ENCODE measurements around the gene MNS1. TPM values are rescaled to one million over a fixed set of nuclear protein-coding genes. Genes with fewer than 3 reads are reported as not detected.

Gene MNS1
- total and polyA plus RNA-seq, 2 of the 13 experiments (the other 11 are each of a cell fraction or from before 2014, with no cell fraction given): 0.22 to 1.7 TPM

DNA sequence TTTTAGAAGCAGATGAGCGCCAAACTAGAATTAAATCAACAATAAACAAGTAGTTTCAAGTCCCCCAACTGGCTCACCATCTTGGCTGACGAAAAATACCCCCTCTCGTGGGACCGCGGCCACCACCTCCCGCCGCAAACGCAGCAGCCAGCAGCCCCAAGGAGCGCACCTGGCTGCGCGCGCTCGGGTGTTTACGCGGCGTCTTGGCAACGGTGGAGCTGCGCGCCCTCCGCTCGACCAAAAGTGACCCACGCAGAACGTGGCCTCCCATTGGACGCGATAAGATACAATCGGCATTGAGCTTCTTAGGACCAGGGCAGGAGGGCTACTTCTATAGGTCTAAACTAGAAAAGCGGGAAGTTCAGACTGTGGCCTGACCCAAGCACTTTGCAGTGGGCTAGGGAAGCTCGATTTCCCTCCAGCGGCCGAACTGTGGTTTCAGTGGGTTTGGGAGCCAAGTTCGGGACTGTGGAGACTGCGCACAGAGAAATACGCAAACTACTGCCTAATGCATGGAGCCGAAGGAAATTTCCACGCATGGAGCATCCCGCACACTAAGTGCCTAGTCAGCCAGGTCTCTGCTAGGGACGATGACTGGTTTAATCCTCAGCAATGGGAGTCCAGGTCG is at the start of gene MNS1 (continued):
- TF ChIP-seq, protein P1, sequence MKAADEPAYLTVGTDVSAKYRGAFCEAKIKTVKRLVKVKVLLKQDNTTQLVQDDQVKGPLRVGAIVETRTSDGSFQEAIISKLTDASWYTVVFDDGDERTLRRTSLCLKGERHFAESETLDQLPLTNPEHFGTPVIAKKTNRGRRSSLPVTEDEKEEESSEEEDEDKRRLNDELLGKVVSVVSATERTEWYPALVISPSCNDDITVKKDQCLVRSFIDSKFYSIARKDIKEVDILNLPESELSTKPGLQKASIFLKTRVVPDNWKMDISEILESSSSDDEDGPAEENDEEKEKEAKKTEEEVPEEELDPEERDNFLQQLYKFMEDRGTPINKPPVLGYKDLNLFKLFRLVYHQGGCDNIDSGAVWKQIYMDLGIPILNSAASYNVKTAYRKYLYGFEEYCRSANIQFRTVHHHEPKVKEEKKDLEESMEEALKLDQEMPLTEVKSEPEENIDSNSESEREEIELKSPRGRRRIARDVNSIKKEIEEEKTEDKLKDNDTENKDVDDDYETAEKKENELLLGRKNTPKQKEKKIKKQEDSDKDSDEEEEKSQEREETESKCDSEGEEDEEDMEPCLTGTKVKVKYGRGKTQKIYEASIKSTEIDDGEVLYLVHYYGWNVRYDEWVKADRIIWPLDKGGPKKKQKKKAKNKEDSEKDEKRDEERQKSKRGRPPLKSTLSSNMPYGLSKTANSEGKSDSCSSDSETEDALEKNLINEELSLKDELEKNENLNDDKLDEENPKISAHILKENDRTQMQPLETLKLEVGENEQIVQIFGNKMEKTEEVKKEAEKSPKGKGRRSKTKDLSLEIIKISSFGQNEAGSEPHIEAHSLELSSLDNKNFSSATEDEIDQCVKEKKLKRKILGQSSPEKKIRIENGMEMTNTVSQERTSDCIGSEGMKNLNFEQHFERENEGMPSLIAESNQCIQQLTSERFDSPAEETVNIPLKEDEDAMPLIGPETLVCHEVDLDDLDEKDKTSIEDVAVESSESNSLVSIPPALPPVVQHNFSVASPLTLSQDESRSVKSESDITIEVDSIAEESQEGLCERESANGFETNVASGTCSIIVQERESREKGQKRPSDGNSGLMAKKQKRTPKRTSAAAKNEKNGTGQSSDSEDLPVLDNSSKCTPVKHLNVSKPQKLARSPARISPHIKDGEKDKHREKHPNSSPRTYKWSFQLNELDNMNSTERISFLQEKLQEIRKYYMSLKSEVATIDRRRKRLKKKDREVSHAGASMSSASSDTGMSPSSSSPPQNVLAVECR (CRISPR knock-in tag; IDR thresholded peaks at IDR 0.05; ENCODE audit: borderline replicate concordance): peak; percentile 89; the same call in 1 of the 2 replicates
- TF ChIP-seq, protein P2, sequence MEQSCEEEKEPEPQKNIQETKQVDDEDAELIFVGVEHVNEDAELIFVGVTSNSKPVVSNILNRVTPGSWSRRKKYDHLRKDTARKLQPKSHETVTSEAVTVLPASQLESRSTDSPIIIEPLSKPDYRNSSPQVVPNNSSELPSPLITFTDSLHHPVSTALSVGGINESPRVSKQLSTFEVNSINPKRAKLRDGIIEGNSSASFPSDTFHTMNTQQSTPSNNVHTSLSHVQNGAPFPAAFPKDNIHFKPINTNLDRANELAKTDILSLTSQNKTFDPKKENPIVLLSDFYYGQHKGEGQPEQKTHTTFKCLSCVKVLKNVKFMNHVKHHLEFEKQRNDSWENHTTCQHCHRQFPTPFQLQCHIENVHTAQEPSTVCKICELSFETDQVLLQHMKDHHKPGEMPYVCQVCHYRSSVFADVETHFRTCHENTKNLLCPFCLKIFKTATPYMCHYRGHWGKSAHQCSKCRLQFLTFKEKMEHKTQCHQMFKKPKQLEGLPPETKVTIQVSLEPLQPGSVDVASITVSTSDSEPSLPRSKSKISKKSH (CRISPR knock-in tag; IDR thresholded peaks at IDR 0.05; ENCODE audit: borderline replicate concordance): 0 out of 2 replicates have a peak, but pooled peaks have one; percentile 39
- TF ChIP-seq PHF8 (CRISPR knock-in tag; IDR thresholded peaks at IDR 0.05) (0 out of 2 replicates have a peak, but pooled peaks have one; percentile 24), KMT2A (CRISPR knock-in tag; IDR thresholded peaks at IDR 0.05) (peak; percentile 49; the same call in 1 of the 2 replicates), SAP130 (CRISPR knock-in tag; IDR thresholded peaks at IDR 0.05; ENCODE audit: low read depth) (peak; percentile 92), ZBTB38 (CRISPR knock-in tag; IDR thresholded peaks at IDR 0.05) (peak; percentile 59; the same call in 1 of the 2 replicates), BORCS8-MEF2B (CRISPR knock-in tag; IDR thresholded peaks at IDR 0.05) (peak; percentile 81; the same call in 1 of the 2 replicates), REPIN1 (CRISPR knock-in tag; IDR thresholded peaks at IDR 0.05; ENCODE audit: borderline replicate concordance, low read depth) (peak; percentile 48; the same call in 1 of the 2 replicates), ATRX (CRISPR knock-in tag; IDR thresholded peaks at IDR 0.05; ENCODE audit: borderline replicate concordance) (no peak), NFE2 (CRISPR knock-in tag; IDR thresholded peaks at IDR 0.05) (no peak), TCF12 (IDR thresholded peaks at IDR 0.05) (no peak), TCF12 (CRISPR knock-in tag; IDR thresholded peaks at IDR 0.05) (no peak), ARID2 (CRISPR knock-in tag; IDR thresholded peaks at IDR 0.05; ENCODE audit: borderline replicate concordance) (no peak), ZNF652 (CRISPR knock-in tag; IDR thresholded peaks at IDR 0.05; ENCODE audit: borderline replicate concordance, low read depth) (no peak)
- TF ChIP-seq, protein P3, sequence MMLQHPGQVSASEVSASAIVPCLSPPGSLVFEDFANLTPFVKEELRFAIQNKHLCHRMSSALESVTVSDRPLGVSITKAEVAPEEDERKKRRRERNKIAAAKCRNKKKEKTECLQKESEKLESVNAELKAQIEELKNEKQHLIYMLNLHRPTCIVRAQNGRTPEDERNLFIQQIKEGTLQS (CRISPR knock-in tag; IDR thresholded peaks at IDR 0.05): no peak
- TF ChIP-seq, protein P4, sequence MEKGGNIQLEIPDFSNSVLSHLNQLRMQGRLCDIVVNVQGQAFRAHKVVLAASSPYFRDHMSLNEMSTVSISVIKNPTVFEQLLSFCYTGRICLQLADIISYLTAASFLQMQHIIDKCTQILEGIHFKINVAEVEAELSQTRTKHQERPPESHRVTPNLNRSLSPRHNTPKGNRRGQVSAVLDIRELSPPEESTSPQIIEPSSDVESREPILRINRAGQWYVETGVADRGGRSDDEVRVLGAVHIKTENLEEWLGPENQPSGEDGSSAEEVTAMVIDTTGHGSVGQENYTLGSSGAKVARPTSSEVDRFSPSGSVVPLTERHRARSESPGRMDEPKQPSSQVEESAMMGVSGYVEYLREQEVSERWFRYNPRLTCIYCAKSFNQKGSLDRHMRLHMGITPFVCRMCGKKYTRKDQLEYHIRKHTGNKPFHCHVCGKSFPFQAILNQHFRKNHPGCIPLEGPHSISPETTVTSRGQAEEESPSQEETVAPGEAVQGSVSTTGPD (CRISPR knock-in tag; IDR thresholded peaks at IDR 0.05): no peak
- TF ChIP-seq, protein P5, sequence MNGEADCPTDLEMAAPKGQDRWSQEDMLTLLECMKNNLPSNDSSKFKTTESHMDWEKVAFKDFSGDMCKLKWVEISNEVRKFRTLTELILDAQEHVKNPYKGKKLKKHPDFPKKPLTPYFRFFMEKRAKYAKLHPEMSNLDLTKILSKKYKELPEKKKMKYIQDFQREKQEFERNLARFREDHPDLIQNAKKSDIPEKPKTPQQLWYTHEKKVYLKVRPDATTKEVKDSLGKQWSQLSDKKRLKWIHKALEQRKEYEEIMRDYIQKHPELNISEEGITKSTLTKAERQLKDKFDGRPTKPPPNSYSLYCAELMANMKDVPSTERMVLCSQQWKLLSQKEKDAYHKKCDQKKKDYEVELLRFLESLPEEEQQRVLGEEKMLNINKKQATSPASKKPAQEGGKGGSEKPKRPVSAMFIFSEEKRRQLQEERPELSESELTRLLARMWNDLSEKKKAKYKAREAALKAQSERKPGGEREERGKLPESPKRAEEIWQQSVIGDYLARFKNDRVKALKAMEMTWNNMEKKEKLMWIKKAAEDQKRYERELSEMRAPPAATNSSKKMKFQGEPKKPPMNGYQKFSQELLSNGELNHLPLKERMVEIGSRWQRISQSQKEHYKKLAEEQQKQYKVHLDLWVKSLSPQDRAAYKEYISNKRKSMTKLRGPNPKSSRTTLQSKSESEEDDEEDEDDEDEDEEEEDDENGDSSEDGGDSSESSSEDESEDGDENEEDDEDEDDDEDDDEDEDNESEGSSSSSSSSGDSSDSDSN (CRISPR knock-in tag; IDR thresholded peaks at IDR 0.05): 0 out of 2 replicates have a peak, but pooled peaks have one; percentile 34
- TF ChIP-seq, protein P6, sequence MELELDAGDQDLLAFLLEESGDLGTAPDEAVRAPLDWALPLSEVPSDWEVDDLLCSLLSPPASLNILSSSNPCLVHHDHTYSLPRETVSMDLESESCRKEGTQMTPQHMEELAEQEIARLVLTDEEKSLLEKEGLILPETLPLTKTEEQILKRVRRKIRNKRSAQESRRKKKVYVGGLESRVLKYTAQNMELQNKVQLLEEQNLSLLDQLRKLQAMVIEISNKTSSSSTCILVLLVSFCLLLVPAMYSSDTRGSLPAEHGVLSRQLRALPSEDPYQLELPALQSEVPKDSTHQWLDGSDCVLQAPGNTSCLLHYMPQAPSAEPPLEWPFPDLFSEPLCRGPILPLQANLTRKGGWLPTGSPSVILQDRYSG (CRISPR knock-in tag; IDR thresholded peaks at IDR 0.05): no peak
